H9 (cell line): ENCODE data around the gene TAOK1. TPM values are rescaled to one million over a fixed set of nuclear protein-coding genes. Genes with fewer than 3 reads are reported as not detected.

Experiments
- DNase-seq: peaks from one replicate; pipeline ENCODE4 v3.0.0-alpha.2; 2017
- H2AFZ ChIP-seq: one replicate; pipeline ENCODE4 v1.6.1; 2013; ENCODE audit warnings: mild to moderate bottlenecking, low read length, control low read depth, moderate library complexity
- H2AK5ac ChIP-seq: 2 replicates; pipeline ENCODE4 v1.6.1; 2013; ENCODE audit warnings: low read length, control low read depth, mixed read lengths; ENCODE audit not compliant: insufficient read length
- H2BK120ac ChIP-seq: one replicate; pipeline ENCODE4 v1.6.1; 2013; ENCODE audit warnings: low read depth, mild to moderate bottlenecking, low read length, control low read depth, inconsistent platforms; ENCODE audit not compliant: poor library complexity, severe bottlenecking
- H2BK12ac ChIP-seq: 2 replicates; pipeline ENCODE4 v1.6.1; 2013; ENCODE audit warnings: low read length, control low read depth, mixed read lengths, low read depth; ENCODE audit not compliant: insufficient read length
- H2BK15ac ChIP-seq: 2 replicates; pipeline ENCODE4 v1.6.1; 2013; ENCODE audit warnings: low read depth, low read length, control low read depth
- H2BK20ac ChIP-seq: one replicate; pipeline ENCODE4 v1.6.1; 2013; ENCODE audit warnings: low read depth, mild to moderate bottlenecking, low read length, control low read depth, inconsistent platforms; ENCODE audit not compliant: poor library complexity, severe bottlenecking
- H2BK5ac ChIP-seq: 2 replicates; pipeline ENCODE4 v1.6.1; 2013; ENCODE audit warnings: low read length, control low read depth, mixed read lengths; ENCODE audit not compliant: insufficient read length
- H3K14ac ChIP-seq: 2 replicates; pipeline ENCODE4 v1.6.1; 2013; ENCODE audit warnings: low read length, control low read depth; ENCODE audit not compliant: insufficient read depth
- H3K18ac ChIP-seq: 2 replicates; pipeline ENCODE4 v1.6.1; 2013; ENCODE audit warnings: low read depth, mild to moderate bottlenecking, mixed read lengths, low read length, control low read depth; ENCODE audit not compliant: insufficient read length
- H3K23ac ChIP-seq: 2 replicates; pipeline ENCODE4 v1.6.1; 2013; ENCODE audit warnings: low read length, control low read depth, mixed read lengths, low read depth; ENCODE audit not compliant: insufficient read length
- H3K23me2 ChIP-seq: 2 replicates; pipeline ENCODE4 v1.6.1; 2013; ENCODE audit warnings: low read depth, mild to moderate bottlenecking, mixed read lengths, low read length, control low read depth; ENCODE audit not compliant: insufficient read length, poor library complexity, severe bottlenecking
- H3K27ac ChIP-seq: 2 replicates; pipeline ENCODE4 v1.5.1; 2013; ENCODE audit warnings: low read length, control low read depth, mixed read lengths, low read depth; ENCODE audit not compliant: insufficient read length
- H3K27me3 ChIP-seq: 2 replicates; pipeline ENCODE4 v1.6.1; 2013; ENCODE audit warnings: low read length, control low read depth, inconsistent platforms; ENCODE audit not compliant: insufficient read depth
- H3K4ac ChIP-seq: 2 replicates; pipeline ENCODE4 v1.6.1; 2013; ENCODE audit warnings: low read depth, mild to moderate bottlenecking, control low read depth, inconsistent platforms, low read length, moderate library complexity
- H3K4me1 ChIP-seq: 2 replicates; pipeline ENCODE4 v1.6.1; 2013; ENCODE audit warnings: low read length, control low read depth, inconsistent platforms; ENCODE audit not compliant: insufficient read depth
- H3K4me2 ChIP-seq: 2 replicates; pipeline ENCODE4 v1.6.1; 2013; ENCODE audit warnings: low read length, control low read depth, mixed read lengths; ENCODE audit not compliant: insufficient read length, insufficient read depth
- H3K56ac ChIP-seq: 2 replicates; pipeline ENCODE4 v1.6.1; 2013; ENCODE audit warnings: low read depth, mild to moderate bottlenecking, mixed read lengths, low read length, control low read depth; ENCODE audit not compliant: insufficient read length
- H3K79me1 ChIP-seq: 2 replicates; pipeline ENCODE4 v1.6.1; 2013; ENCODE audit warnings: low read depth, mild to moderate bottlenecking, moderate library complexity, low read length, control low read depth, inconsistent platforms; ENCODE audit not compliant: insufficient read depth, poor library complexity, severe bottlenecking
- H3K79me2 ChIP-seq: 2 replicates; pipeline ENCODE4 v1.6.1; 2013; ENCODE audit warnings: low read length, control low read depth, inconsistent platforms; ENCODE audit not compliant: insufficient read depth
- H3K9ac ChIP-seq: 2 replicates; pipeline ENCODE4 v1.6.1; 2013; ENCODE audit warnings: low read length, control low read depth, mixed read lengths; ENCODE audit not compliant: insufficient read length; ENCODE audit errors: extremely low read depth
- H3K9me3 ChIP-seq: one replicate; pipeline ENCODE4 v1.6.1; 2013; ENCODE audit warnings: low read depth, low read length, inconsistent platforms; ENCODE audit not compliant: control insufficient read depth
- H3T11ph ChIP-seq: one replicate; pipeline ENCODE4 v1.6.1; 2013; ENCODE audit warnings: mild to moderate bottlenecking, low read length, control low read depth, inconsistent platforms
- H4K20me1 ChIP-seq: one replicate; pipeline ENCODE4 v1.6.1; 2013; ENCODE audit not compliant: control insufficient read depth, insufficient read length, insufficient read depth
- H4K5ac ChIP-seq: 2 replicates; pipeline ENCODE4 v1.6.1; 2013; ENCODE audit warnings: low read depth, mild to moderate bottlenecking, mixed read lengths, low read length, control low read depth; ENCODE audit not compliant: insufficient read length
- H4K8ac ChIP-seq: replicated peaks from 2 replicates; pipeline ENCODE4 v1.6.1; 2013; ENCODE audit warnings: low read length, control low read depth, mixed read lengths, low read depth; ENCODE audit not compliant: insufficient read length
- H4K91ac ChIP-seq: 2 replicates; pipeline ENCODE4 v1.6.1; 2013; ENCODE audit warnings: low read depth, mild to moderate bottlenecking, moderate library complexity, mixed read lengths, low read length, control low read depth; ENCODE audit not compliant: insufficient read length
- H3K27ac Mint-ChIP-seq, 3 experiments: 2 replicates in 2 of 3; 3 replicates in 1 of 3; pipeline ENCODE4 v1.8.0; 2020 to 2021; ENCODE audit warnings: mixed read lengths in 3 of 3, mild to moderate bottlenecking in 1 of 3, moderate library complexity in 1 of 3
- H3K27me3 Mint-ChIP-seq: 2 replicates; pipeline ENCODE4 v1.8.0; 2021; ENCODE audit warnings: low read depth, mild to moderate bottlenecking, moderate library complexity, mixed read lengths
- H3K36me3 Mint-ChIP-seq, 3 experiments: 2 replicates in 2 of 3; 3 replicates in 1 of 3; pipeline ENCODE4 v1.8.0; 2020 to 2021; ENCODE audit warnings: low read depth in 3 of 3, mixed read lengths in 3 of 3; ENCODE audit not compliant: insufficient read depth in 1 of 3
- H3K4me1 Mint-ChIP-seq, 2 experiments: 2 replicates each; pipeline ENCODE4 v1.8.0; 2020; ENCODE audit warnings: mixed read lengths in 2 of 2
- H3K4me3 Mint-ChIP-seq, 2 experiments: 2 replicates in 1 of 2; 3 replicates in 1 of 2; pipeline ENCODE4 v1.8.0; 2020 to 2021; ENCODE audit warnings: mild to moderate bottlenecking in 2 of 2, mixed read lengths in 2 of 2, moderate library complexity in 1 of 2
- H3K9me3 Mint-ChIP-seq, 2 experiments: 2 replicates in 1 of 2; 3 replicates in 1 of 2; pipeline ENCODE4 v1.8.0; 2020; ENCODE audit warnings: mild to moderate bottlenecking in 2 of 2, mixed read lengths in 2 of 2, moderate library complexity in 1 of 2
- WGBS: extraction: QIAGEN DNeasy Blood & Tissue Kit; methylation state at CpG from one replicate; pipeline ENCODE4 v1.1.7; 2013; ENCODE audit warnings: missing lambda C conversion rate, low lambda C conversion rate, mixed read lengths; ENCODE audit not compliant: insufficient read length; ENCODE audit errors: extremely low coverage; 5-methylcytosine and 5-hydroxymethylcytosine counted together
- total RNA-seq: library from RNA; stranded (reverse); gene quantifications from 2 replicates; pipeline ENCODE4 v1.2.1, GENCODE V29; 2021
- TF ChIP-seq, protein P1 (sequence below): fragments of 200-600 bp; sonication (generic); conservative IDR thresholded peaks from 3 replicates; pipeline ENCODE4 v1.8.0; 2021; ENCODE audit warnings: antibody characterized with exemption, mild to moderate bottlenecking

Gene TAOK1
- total RNA-seq, 1 experiment from 2014 or later, result 93.0 TPM

GRCh38 chr17:29572691-29573557 lies 182.8 kb downstream of the TAOK1 start:
- no peaks in the 10 kb centered on the region; a peak in 1 of 5 replicates for H3K9me3 Mint-ChIP-seq
- H3T11ph ChIP-seq, result no peak overlapping the region
- no peak overlapping the region for H2AK5ac ChIP-seq
- peaks cover 13% of the 10 kb centered on the region for H3K23me2 ChIP-seq
- H2BK12ac ChIP-seq, result no peak overlapping the region
- H2AFZ ChIP-seq, result no peak overlapping the region
- H3K18ac ChIP-seq, result no peak overlapping the region
- H3K36me3 Mint-ChIP-seq, result peaks cover 10 to 40% (median 30%) of the 10 kb centered on the region in 3 experiments; a peak in 6 of 7 replicates
- peak overlapping the region in 1 of 3 experiments; percentile 55; a peak in 1 of 7 replicates for H3K27ac Mint-ChIP-seq
- no peak overlapping the region for H3K4ac ChIP-seq
- no peak overlapping the region for H4K91ac ChIP-seq
- TF ChIP-seq, protein P1, sequence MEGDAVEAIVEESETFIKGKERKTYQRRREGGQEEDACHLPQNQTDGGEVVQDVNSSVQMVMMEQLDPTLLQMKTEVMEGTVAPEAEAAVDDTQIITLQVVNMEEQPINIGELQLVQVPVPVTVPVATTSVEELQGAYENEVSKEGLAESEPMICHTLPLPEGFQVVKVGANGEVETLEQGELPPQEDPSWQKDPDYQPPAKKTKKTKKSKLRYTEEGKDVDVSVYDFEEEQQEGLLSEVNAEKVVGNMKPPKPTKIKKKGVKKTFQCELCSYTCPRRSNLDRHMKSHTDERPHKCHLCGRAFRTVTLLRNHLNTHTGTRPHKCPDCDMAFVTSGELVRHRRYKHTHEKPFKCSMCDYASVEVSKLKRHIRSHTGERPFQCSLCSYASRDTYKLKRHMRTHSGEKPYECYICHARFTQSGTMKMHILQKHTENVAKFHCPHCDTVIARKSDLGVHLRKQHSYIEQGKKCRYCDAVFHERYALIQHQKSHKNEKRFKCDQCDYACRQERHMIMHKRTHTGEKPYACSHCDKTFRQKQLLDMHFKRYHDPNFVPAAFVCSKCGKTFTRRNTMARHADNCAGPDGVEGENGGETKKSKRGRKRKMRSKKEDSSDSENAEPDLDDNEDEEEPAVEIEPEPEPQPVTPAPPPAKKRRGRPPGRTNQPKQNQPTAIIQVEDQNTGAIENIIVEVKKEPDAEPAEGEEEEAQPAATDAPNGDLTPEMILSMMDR, result peak; percentile 80
- H3K4me2 ChIP-seq, result no peak overlapping the region
- H3K27me3 ChIP-seq, result no peaks in the 10 kb centered on the region; the same call in 1 of the 2 replicates
- no peak overlapping the region for H4K8ac ChIP-seq
- no peak overlapping the region for H2BK120ac ChIP-seq
- H3K14ac ChIP-seq, result no peak overlapping the region; the same call in 1 of the 2 replicates
- peak; percentile 68 for DNase-seq
- H3K4me3 Mint-ChIP-seq, result peak overlapping the region in 1 of 2 experiments; percentile 51; a peak in 1 of 5 replicates
- H3K79me2 ChIP-seq, result no peaks in the 10 kb centered on the region
- H3K79me1 ChIP-seq, result no peaks in the 10 kb centered on the region
- H2BK20ac ChIP-seq, result no peak overlapping the region
- H3K4me1 Mint-ChIP-seq, result peaks cover 8 to 17% of the 10 kb centered on the region in 2 experiments
- H3K4me1 ChIP-seq, result no peaks in the 10 kb centered on the region
- H2BK15ac ChIP-seq, result no peak overlapping the region
- H3K56ac ChIP-seq, result no peak overlapping the region
- H4K5ac ChIP-seq, result no peak overlapping the region
- WGBS, result no CpG with 5 or more reads among the region's 62 CpGs
- no peak overlapping the region for H2BK5ac ChIP-seq
- peaks cover 14% of the 10 kb centered on the region for H3K27me3 Mint-ChIP-seq
- H3K9ac ChIP-seq, result no peak overlapping the region
- no peak overlapping the region for H3K27ac ChIP-seq
- H3K23ac ChIP-seq, result no peak overlapping the region
- H4K20me1 ChIP-seq, result peaks cover 2% of the 10 kb centered on the region
- no peaks in the 10 kb centered on the region for H3K9me3 ChIP-seq
